Activated naive CD4-positive, alpha-beta T cell treated with Interleukin-2 at 50 U/mL for 16 hours (primary cell): ENCODE measurements around the gene DEPDC1B.
"Not testable (repeated sequence)": the region's sequence is repeated elsewhere in the genome, so short reads cannot be mapped to it uniquely, and the experiment has no call there.

Experiments used
- DNase-seq: peaks from one replicate; pipeline ENCODE4 v3.0.0-alpha.2; 2020

The DEPDC1B gene, protein sequence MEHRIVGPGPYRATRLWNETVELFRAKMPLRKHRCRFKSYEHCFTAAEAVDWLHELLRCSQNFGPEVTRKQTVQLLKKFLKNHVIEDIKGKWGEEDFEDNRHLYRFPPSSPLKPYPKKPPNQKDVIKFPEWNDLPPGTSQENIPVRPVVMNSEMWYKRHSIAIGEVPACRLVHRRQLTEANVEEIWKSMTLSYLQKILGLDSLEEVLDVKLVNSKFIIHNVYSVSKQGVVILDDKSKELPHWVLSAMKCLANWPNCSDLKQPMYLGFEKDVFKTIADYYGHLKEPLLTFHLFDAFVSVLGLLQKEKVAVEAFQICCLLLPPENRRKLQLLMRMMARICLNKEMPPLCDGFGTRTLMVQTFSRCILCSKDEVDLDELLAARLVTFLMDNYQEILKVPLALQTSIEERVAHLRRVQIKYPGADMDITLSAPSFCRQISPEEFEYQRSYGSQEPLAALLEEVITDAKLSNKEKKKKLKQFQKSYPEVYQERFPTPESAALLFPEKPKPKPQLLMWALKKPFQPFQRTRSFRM

DNA sequence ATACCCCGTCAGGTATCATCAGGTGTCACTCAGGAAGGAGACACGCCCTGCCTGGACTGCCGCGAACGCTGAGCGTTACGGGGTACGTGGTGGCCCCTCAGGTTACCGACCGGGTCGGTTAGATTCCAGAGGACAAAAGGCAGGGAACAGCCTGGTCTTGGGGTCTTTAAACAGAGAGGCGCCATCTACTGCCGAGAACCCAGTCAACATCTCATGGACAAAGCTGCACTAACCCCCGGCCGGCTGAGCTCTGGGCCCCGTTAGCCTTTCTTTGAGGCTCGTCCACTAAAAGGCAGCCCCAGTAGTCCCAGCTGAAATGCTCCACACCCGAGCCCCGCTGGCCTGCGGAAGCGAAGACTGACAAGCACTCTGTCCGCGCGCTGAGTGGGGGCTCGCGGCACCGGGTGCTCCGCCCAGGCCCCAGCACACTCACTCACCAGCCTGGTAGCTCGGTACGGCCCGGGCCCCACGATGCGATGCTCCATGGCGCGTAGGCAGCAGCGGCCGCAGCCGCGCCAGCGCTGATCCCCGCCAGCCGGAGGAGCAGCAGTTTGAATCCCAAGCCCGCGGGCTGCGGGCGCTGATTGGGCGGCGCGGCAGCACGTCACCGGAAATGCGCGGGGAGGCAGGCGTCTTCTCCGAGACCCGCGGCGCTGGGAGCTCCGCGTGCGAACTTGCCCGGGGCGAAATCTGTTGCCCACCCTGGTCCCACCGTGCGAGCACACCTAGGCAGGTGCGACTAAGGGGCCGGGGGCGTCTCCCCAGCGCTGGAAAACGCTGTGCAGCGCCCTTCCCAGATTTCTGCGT is at the start of gene DEPDC1B:
Gene DEPDC1B, minus strand, starts transcription at position 558 of the 807 bp plus-strand sequence. Its CDS starts 73 bp downstream, at position 485.
- peak; percentile 91 for DNase-seq

DNA sequence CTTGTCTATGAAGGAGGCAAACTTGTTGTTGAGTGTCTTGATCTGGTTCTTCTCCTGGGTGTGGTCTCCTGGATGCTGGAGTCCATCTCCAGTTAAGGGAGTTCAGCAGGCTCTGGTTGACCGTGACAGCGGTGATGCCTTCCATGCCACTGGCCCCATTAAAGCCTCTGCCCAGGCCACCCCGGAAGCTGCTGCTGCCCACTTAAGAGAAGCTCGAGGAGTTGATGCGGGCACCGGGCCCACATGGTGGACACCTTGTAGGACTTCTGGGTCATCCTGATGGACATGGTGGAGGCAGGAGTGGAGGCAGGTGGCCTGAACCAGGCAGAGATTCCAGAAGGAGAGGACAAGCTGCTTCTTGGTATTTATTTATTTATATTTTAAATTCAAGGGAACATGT is 44.7 kb upstream of the DEPDC1B start:
- DNase-seq, result no peak

DNA sequence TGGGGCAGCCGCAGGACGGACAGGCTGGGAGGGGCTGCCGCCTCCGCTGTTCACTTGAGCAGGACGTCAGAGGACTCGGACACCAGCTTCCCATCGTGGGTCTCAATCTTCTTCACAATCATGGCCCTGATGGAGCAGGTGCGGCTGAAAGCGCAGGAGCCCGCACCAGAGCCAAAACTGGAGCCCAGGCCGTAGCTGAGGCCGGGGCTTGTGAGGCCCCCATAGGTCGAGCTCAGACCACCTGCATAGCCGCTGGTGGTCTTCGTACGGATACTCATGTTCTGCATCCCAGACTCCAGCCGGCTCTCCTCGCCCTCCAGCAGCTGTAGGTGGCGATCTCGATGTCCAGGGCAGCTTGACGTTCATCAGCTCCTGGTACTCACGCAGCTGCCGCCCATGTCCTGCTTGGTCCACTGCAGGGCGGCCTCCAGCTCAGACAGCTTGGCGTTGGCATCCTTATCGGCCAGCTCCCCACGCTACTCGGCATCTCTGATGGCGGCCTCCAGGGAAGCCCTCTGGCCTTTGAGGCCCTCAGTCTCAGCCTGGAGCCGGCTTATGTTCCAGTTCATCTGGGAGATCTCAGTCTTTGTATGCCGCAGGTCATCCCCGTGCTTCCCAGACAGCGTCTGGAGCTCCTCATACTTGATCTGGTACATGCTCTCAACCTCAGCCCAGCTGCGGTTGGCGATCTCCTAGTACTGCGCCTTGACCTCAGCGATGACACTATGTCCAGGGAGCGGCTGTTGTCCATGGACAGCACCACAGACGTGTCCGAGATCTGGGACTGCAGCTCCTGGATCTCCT is 43.7 kb upstream of the DEPDC1B start:
- DNase-seq, result no peak

DNA sequence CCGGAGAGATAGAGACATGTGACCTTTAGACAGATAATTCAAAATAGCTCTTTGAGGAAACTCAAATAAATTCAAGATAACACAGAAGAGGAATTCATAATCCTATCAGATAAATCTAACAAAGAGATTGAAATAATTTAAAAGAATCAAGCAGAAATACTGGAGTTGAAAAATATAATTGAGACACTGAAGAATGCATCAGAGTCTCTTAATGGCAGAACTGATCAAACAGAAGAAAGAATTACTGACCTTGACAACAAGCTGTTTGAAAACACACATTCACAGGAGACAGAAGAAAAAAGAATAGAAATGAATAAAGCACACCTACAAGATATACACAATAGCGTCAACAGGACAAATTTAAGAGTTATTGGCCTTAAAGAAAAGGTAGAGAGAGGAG is 40.4 kb upstream of the DEPDC1B start:
- DNase-seq, result no peak

DNA sequence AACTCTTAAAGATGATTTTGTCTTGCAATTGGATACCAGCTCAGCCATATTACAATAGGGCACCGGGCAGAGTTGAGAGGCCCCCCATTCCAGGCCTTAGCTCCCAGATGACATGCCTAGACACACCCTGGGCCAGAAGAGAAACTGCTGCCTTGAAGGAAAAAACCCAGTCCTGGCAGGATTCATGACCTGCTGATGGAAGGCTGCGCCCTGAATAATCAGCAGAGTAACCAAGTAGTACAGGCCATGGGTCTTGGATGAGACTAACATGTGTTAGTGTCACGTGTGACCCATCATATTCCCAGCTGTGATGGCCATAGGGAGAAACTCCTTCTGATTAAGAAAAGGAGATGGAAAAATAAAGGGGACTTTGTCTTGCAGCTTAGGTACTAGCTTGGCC is 39.0 kb upstream of the DEPDC1B start:
- no peak for DNase-seq

DNA sequence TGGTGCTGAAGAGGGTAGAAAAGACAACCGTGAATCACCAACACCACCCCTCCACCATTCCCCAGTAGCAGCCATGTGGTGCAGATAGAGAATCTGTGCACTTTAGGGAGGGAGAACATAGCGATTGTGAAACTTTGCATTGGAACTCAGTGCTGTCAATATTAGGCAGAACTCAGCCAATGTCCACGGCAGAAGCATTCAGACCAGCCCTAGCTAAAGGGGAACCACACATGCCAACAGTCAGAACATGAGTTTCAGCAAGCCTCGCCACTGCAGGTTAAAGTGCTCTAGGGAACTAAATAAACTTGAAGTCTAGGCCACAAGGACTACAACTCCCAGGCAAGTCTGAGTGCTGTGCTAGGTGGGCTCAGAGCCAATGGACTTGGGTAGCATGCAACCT is 38.5 kb upstream of the DEPDC1B start:
- DNase-seq, result no peak

DNA sequence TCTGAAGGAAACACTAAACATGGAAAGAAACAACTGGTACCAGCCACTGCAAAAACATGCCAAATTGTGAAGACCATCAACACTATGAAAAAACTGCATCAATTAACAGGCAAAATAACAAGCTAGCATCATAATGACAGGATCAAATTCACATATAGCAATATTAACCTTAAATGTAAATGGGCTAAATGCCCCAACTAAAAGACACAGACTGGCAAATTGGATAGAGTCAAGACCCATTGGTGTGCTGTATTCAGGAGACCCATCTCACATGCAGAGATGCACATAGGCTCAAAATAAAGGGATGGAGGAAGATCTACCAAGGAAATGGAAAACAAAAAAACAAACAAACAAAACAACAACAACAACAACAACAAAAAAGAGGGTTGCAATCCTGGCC is 30.9 kb upstream of the DEPDC1B start:
- not testable (repeated sequence) for DNase-seq

DNA sequence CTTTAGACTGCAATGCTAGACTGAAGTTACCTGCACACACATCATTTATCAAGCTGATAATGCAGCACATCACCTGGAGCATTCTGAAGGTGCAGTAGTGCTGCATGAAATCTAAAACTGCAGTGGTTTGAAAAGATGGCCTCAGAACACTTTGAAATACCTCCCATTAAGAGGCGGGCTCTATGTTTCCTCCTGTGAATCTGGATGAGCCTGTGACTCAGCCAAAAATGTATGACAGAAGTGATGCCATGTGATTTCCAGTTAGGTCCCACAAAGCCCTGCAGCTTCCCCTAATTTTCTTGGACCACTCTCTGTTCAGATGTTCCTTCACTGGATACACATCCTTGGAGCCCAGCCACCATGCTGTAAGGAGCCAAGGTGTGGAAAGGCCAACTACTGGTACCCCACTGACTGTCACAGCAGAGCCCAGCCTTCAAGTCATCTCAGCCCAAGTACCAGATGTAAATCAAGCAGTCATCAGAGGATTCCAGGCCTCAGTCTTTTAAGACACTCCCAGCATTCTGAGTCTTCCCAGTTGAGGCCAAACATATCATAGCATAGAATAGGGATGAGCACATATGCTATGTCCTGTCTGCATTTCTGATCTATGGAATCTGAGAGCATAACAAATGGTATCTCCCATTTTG is 27.2 kb upstream of the DEPDC1B start:
- no peak for DNase-seq

DNA sequence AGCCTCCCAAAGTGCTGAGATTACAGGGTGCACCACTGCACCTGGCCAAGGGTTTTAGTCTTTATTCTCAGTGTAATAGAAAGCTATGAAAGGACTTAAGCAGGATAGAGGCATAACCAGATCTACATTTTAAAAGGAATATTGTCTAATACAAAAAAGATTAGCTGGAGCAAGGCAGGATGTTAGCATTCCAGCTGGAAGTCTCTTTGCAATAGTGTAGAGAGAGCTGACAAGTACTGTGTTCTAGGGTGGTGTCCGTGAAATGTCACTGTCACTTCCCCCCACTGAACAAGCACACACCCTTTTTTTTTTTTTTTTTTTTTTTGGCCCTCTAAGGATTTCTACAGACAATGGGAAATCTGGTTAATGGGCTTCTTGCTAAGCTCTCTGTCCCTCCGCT is 24.2 kb upstream of the DEPDC1B start:
- DNase-seq, result no peak

DNA sequence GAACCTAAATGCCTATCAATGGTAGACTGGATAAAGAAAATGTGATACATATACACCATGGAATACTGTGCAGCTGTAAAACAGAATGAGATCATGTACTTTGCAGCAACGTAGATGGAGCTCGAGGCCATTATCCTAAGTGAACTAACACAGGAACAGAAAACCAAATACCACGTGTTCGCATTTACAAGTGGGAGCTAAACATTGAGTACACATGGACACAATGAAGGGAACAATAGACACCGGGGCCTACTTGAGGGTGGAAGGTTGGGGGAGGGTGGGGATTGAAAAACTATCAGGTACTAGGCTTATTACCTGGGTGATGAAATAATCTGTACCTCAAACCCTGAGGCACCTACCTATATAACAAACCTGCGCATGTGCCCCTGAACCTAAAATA is 22.4 kb upstream of the DEPDC1B start:
- DNase-seq, result no peak

DNA sequence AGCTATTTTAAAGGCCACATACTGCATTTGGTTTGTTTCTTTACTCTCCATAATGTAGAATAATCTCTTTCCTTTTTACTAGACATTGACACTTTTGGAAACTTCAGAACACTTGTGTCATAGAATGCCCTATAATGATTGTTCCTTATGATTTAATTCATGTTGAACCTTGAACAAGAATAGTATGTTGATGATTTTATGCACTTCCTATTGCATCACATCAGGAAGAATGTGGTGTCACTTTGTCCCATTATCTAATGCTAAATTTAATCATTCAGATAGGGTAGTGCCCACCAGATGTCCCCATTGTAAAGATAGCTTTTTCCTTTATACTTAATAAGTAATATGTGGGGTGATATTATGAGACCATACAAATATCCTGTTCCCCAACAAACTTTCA is 19.4 kb upstream of the DEPDC1B start:
- DNase-seq, result no peak

DNA sequence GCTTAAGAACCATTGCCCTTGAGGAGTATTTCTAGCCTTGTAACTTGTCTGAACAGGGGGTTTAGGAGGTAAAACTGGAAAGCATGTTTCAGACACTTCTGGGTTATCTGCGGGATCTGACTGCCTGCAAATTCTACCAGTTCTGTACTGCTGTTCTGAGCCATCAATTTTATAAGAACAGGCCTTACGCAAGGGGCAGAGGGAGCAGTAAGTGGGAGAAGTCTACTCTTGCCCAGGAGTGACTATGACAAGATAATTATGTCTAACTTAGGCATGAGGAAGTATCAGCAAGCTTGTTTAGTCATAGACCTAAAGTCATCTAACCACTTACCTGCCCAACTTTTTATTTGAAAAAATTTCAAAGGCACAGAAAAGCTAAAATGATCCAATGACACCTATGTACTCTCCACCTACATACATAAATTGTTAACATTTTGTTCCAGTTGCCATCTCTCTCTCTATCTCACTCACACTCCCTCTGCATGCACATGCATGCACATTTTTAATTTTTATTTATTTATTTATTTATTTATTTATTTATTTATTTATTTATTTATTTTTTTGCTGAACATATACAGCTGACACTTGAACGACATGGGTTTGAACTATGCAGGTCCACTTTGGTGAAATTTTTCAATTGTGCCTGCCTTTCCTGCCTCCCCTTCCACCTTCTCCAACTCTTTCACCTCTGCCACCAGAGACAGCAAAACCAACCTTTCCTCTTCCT is 18.4 kb upstream of the DEPDC1B start:
- DNase-seq, result no peak

DNA sequence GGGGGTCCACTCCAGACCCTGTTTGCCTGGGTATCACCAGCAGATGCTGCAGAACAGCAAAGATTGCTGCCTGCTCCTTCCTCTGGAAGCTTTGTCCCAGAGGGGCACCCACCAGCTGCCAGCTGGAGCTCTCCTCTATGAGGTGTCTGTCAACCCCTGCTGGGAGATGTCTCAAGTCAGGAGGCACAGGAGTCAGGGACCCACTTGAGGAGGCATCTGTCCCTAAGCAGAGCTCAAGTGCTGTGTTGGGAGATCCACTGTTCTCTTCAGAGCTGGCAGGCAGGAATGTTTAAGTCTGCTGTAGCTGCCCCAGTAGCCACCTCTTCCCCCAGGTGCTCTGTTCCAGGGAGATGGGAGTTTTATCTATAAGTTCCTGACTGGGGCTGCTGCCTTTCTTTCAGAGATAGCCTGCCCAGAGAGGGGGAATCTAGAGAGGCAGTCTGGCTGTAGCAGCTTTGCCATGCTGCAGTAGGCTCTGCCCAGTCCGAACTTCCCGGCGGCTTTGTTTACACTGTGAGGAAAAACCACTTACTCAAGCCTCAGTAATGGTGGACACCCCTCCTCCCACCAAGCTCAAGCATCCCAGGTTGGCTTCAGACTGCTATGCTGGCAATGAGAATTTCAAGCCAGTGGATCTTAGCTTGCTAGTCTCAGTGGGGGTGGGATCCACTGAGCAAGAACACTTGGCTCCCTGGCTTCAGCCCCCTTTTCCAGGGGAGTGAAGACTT is 15.4 kb upstream of the DEPDC1B start:
- not testable (repeated sequence) for DNase-seq

DNA sequence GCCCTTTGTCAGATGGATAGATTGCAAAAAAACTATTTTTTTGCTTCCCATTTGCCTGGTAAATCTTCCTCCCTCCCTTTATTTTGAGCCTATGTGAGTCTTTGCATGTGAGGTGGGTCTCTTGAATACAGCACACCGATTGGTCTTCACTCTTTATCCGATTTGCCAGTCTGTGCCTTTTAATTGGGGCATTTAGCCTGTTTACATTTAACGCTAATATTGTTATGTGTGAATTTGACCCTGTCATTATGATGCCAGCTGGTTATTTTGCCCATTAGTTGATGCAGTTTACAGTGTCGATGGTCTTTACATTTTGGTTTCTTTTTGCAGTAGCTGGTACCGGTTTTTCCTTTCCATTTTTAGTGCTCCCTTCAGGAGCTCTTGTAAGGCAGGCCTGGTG is 13.0 kb upstream of the DEPDC1B start:
- no peak for DNase-seq

DNA sequence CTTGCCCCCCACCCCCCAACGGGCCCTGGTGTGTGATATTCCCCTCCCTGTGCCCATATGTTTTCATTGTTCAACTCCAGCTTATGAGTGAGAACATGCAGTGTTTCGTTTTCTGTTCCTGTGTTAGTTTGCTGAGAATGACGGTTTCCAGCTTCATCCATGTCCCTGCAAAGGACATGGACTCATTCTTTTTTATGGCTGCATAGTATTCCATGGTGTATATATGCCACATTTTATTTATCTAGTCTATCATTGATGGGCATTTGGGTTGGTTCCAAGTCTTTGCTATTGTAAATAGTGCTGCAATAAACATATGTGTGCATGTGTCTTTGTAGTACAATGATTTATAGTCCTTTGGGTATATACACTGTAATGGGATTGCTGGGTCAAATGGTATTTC is 11.9 kb upstream of the DEPDC1B start:
- DNase-seq, result not testable (repeated sequence)

DNA sequence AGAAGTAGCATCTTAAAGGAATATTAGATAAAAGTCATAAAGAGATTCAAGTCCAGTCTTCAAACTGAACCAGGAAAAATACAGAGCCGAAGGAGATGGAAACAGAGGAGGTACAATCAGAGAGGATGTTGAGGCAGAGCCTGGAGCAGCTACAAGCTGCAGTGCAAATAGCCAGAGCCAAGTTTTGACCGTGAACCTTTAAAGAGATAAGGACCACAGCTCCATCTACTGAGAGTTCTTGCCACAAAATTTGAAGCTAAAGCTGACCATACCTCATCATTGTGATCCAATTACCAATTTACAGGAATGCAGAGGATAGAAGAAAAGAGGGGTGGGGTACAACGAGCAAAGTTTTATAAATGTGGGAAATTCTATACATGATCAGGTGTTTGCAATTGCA is 10.4 kb upstream of the DEPDC1B start:
- DNase-seq, result no peak

DNA sequence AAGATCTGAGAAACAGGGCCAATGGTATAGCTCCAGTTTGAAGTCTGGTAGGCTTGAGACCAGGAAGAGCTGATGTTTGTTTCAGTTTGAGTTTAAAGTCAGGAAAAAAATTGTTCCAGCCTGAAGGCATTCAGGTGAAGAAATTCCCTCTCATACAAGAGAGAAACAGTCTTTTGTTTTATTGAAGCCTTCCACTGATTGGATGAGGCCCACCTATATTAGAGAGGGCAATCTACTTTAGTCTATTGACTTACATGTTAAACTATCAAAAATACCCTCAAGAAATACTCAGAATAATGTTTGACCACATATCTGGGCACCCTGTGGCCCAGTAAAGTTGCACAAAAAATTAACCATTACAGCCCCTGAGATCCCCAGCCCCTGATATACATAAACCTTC is 5.2 kb upstream of the DEPDC1B start:
- DNase-seq, result no peak

DNA sequence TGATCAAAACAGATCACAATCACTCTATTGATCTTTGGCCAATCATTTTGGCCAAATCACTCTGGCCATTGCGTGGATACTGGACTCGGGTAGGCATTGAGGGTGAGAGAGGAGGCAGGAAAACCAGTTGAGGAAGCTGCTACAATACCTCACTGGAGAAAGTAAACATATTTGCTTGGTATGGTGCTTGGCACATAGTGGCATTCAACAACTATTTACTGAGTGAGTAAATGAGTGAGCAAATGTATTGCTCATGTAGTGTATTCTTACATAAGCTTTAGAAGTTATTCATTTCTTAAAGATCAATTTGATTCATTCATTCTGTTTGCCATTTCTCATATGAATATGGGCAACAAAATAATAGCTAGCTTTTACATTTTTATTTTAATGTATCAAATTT is 4.0 kb upstream of the DEPDC1B start:
- no peak for DNase-seq

DNA sequence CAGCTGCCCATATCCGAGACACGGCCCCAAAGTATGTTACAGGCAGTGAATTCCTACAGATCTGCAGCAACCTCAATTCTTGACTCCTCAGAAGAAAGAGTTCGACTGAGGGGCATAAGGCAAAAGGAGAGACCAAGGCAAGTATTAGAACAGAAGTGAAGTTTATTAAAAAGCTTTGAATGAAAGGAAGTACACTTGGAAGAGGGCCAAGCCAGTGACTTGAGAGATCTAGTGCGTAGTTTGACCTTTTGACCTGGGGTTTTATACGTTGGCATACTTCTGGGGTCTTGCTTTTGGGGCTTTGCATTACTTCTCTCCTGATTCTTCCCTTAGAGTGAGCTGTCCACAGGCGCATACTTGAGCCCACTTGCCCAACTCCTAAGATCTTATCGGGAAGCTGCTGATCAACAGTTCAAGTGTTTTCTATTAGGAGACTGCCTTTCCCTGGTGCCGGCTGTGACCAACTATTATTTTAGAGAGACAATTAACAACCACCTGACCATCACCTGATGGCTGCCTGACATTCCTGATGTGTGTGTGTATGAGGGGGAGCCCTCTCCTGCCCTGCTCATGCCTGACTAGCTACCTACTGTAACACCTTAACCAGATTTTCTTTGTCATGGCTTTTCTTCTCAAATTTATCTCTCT is 1.5 kb upstream of the DEPDC1B start:
- no peak for DNase-seq

DNA sequence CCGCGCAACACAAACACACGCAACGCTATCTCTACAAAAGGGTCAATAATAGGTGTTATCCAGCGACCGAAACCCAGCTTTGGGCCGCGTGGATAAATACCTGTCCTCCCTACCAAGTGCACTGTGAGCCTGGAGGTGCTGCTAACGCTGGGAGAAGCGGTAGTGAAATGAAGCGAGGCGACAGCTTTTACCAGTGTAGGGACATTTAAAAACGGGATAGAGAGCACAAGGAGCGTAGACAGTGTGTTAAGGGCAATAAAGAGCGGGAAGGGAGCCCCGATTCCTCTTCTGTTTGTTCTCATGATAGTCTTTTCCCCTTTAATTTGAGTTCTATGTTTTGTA is 421 bp upstream of the DEPDC1B start:
- no peak for DNase-seq

DNA sequence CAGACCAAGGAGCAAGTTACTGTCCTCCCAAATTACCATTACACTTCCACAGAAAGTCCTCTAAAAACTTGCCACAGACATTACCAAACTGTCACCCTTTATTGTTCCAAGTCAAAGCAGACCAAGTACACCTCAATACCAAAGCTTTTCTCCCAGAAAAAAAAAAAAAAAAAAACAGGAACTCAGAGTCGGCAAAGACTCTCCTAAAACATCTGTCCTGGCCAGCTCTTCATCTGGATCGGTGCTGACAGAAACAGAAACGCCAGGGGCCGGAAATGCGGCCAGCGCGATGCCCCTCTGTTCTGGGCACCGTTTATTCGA is 718 bp downstream of the DEPDC1B start:
- DNase-seq, result no peak
